Measurements from ENCODE around the gene WNT3A.

WNT3A gene

DNA sequence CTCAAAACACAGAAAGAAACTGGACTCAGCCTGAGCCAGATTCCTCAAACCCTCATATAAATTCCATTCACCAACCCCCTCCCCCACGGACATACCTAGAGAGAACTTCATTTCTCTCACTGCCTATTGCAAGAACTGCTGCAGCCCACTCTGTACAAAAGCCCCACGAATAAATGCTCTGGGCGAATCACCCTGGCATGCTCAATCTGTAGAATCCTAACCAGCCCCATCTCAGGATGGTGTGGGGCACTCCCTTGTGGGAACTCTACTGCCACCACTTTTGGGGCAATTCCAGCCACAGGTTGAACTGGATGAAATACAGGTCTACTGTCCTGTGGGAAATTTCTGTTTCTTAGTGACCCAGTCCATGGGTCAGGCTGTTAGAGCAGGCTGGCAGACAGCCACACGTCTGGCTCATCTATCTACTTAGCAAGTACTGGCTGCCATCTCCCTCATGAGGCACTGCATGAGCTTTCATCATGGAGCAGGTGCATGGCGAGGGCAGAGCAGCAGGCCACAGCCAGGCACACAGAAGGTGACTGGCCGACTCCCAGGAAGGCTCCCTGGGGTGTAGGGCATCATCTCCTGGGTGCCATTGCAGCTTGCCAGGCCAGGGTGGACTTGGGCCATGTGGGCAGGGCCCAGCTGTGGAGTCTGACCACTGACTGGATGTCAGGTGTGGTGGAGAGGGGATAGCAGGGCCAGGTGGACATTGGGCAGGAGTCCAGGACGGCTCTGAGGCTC is 97.9 kb downstream of the WNT3A start:
- TF ChIP-seq, protein P1, sequence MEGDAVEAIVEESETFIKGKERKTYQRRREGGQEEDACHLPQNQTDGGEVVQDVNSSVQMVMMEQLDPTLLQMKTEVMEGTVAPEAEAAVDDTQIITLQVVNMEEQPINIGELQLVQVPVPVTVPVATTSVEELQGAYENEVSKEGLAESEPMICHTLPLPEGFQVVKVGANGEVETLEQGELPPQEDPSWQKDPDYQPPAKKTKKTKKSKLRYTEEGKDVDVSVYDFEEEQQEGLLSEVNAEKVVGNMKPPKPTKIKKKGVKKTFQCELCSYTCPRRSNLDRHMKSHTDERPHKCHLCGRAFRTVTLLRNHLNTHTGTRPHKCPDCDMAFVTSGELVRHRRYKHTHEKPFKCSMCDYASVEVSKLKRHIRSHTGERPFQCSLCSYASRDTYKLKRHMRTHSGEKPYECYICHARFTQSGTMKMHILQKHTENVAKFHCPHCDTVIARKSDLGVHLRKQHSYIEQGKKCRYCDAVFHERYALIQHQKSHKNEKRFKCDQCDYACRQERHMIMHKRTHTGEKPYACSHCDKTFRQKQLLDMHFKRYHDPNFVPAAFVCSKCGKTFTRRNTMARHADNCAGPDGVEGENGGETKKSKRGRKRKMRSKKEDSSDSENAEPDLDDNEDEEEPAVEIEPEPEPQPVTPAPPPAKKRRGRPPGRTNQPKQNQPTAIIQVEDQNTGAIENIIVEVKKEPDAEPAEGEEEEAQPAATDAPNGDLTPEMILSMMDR (IDR thresholded peaks at IDR 0.05; ENCODE audit: low read depth, low read length), result no peak
- TF ChIP-seq MYC (IDR thresholded peaks at IDR 0.05; ENCODE audit: low read depth, low read length) (no peak), POLR2A (IDR thresholded peaks at IDR 0.05; ENCODE audit: extremely low read depth, insufficient read length) (no peak)
- TF ChIP-seq, protein P2, sequence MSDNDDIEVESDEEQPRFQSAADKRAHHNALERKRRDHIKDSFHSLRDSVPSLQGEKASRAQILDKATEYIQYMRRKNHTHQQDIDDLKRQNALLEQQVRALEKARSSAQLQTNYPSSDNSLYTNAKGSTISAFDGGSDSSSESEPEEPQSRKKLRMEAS (IDR thresholded peaks at IDR 0.05; ENCODE audit: low read depth, low read length), result no peak
- DNase-seq (ENCODE audit: low read depth), result no peak
- no peak overlapping the region for H3K4me3 ChIP-seq (ENCODE audit: low read depth, low read length)

DNA sequence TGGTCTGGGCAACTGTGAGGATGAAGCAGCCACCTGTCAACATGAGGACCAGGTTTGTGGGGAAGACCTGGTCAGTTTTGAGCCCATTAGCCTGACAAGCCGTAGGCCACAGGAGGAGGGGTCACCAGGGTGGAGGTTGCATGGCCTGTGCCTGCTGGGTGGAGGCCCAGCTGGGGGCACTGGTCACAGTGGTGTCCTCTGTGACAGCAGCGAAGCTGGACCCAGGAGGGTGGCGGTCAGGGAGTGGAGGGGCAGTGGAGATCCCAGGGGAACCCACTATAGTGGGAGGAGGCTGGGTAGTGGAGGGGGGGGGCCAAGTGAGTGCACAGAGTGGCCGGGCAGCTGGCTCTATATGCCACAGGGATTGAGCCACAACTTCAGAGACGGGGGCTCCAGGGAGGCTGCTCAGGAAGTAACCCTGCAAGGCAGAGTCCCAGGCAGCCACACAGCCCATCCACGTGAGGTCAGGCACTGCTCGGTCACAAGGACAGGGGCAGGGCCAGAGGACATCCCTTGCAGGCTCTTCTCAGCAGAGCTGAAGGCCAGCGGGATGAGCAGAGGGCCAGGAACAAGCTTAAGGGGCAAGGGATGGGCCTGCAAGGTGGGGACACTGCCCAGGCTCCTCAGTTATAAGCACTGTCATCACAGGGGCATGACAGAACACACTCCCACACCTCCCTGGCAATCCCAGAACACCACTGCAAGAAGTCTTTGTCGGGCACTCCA is 98.6 kb downstream of the WNT3A start:
- DNase-seq (ENCODE audit: low read depth), result no peak
- H3K4me3 ChIP-seq (ENCODE audit: low read depth, low read length), result no peak overlapping the region
- TF ChIP-seq, protein P2 (IDR thresholded peaks at IDR 0.05; ENCODE audit: low read depth, low read length), result no peak
- TF ChIP-seq POLR2A (IDR thresholded peaks at IDR 0.05; ENCODE audit: extremely low read depth, insufficient read length) (no peak), MYC (IDR thresholded peaks at IDR 0.05; ENCODE audit: low read depth, low read length) (no peak)
- TF ChIP-seq, protein P1 (IDR thresholded peaks at IDR 0.05; ENCODE audit: low read depth, low read length), result no peak

DNA sequence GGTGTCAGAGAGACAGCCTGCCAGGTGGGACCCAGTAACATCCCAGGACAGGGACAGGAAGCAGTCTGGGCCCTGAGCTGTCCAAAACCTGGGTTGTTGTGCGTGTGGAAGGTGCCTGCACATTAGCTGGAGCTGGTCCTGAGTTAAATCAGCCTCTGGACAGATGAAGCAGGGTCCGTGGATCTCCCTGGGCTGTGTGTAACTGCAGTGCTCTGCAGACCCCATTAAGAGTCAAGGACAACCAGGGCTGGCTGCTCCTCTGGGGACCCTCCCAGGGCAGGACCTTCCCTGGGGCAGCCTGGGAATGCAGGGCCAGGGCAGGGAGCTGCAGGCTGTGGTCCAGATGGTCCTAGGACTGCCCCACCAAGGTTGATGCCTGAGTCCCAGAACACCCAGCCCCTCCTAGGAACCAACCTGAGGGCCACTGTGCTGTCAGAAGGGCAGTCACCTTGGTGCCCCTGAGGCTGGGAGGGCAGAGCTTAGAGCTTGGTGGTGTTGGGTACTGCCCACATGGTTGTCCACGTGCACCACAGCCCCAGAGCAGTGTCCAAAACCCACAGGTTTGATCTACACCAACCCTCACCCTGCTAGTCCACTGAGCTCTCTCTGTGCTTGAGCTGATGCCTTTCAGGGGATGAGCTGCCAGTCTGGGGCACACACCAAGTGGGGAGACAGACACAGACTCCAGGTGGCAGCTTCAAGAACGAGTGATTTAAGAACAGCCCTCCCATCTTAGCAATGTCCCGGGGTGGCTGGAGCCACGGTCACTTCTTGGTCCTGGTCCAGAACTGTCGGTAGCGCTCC is 99.4 kb downstream of the WNT3A start:
- H3K4me3 ChIP-seq (ENCODE audit: low read depth, low read length), result no peak overlapping the region
- no peak for DNase-seq (ENCODE audit: low read depth)
- TF ChIP-seq MYC (IDR thresholded peaks at IDR 0.05; ENCODE audit: low read depth, low read length) (no peak), POLR2A (IDR thresholded peaks at IDR 0.05; ENCODE audit: extremely low read depth, insufficient read length) (no peak)
- TF ChIP-seq, protein P1 (IDR thresholded peaks at IDR 0.05; ENCODE audit: low read depth, low read length), result no peak
- TF ChIP-seq, protein P2 (IDR thresholded peaks at IDR 0.05; ENCODE audit: low read depth, low read length), result no peak

DNA sequence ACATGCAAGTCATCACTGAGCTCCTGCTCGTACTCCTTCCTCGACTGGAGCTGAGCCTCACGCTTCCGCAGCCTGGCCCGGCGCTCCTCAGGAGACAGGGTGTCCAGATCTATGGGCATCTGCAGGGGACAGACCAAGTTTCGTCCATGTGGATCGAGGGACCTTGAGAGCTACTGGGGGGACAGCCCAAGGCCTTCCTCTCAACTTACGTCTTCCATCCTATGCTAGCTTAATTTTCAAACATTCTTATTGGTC is 99.9 kb downstream of the WNT3A start:
- no peak for DNase-seq (ENCODE audit: low read depth)
- H3K4me3 ChIP-seq (ENCODE audit: low read depth, low read length), result no peak overlapping the region
- TF ChIP-seq MYC (IDR thresholded peaks at IDR 0.05; ENCODE audit: low read depth, low read length) (no peak), POLR2A (IDR thresholded peaks at IDR 0.05; ENCODE audit: extremely low read depth, insufficient read length) (no peak)
- TF ChIP-seq, protein P2 (IDR thresholded peaks at IDR 0.05; ENCODE audit: low read depth, low read length), result no peak
- TF ChIP-seq, protein P1 (IDR thresholded peaks at IDR 0.05; ENCODE audit: low read depth, low read length), result no peak

DNA sequence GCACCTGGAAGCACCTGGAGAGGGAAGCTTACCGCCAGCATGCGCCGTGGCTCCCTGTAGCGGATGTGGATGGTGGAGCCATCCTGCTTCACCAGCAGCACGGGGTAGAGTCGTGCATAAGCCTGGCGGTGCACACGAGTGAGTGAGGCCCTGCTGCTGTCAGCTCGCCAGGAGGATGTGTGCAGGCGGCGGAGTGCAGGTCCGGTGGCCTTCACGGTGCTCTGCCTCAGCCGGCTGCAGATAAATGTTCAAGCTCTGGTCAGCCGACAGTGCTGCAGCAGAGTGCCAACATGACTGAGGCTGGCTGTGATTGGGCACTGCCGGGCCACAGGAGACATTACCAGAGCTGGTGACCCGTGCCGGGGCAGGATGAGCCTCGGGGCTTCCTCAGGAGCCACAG is 100.8 kb downstream of the WNT3A start:
- DNase-seq (ENCODE audit: low read depth), result no peak
- TF ChIP-seq, protein P1 (IDR thresholded peaks at IDR 0.05; ENCODE audit: low read depth, low read length), result no peak
- no peak for TF ChIP-seq MYC (IDR thresholded peaks at IDR 0.05; ENCODE audit: low read depth, low read length)
- TF ChIP-seq, protein P2 (IDR thresholded peaks at IDR 0.05; ENCODE audit: low read depth, low read length), result no peak
- TF ChIP-seq POLR2A (IDR thresholded peaks at IDR 0.05; ENCODE audit: extremely low read depth, insufficient read length), result no peak
- peak overlapping the region; percentile 95 for H3K4me3 ChIP-seq (ENCODE audit: low read depth, low read length)

Measured in NB4 (cell line).